ENCODE results near the gene ATP6AP2. TPM values are rescaled to one million over a fixed set of nuclear protein-coding genes. Genes with fewer than 3 reads are reported as not detected.

Gene ATP6AP2
- polyA plus RNA-seq, 1 of the 3 experiments (the other 2 are of a cell fraction) = 160 TPM

DNA sequence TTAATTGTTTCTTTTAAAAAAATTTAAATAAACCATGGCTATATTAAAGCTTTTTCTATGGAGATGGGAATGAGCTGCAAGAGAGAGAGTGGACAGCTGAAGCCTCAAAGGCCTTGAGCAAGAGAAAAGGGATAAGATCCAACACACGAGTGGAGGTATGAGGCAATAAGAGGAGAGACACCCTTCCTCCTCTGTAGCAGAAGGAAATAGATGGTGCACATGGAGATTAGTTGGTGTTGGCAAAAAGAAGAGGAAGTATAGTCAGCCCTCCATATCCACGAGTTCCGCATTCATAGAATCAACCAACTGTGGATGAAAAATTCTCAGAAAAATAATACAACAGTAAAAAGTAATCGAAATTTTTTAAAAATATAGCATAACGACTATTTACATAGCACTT is 63.4 kb downstream of the ATP6AP2 start:
- H3K27ac ChIP-seq (ENCODE audit: low read depth in 2 of 2, low read length in 1 of 2) = peak overlapping the region; percentile 17 to 60; a peak in 2 of 4 replicates
- no peaks in the 10 kb centered on the region for H3K9me2 ChIP-seq
- peaks cover 61% of the 10 kb centered on the region for H3K79me2 ChIP-seq (ENCODE audit: insufficient read depth)
- peaks cover 21% of the 10 kb centered on the region for H4K20me1 ChIP-seq (ENCODE audit: insufficient read depth)
- peaks cover 10 to 15% of the 10 kb centered on the region in 2 experiments; a peak in 2 of 4 replicates for H3K4me1 ChIP-seq (ENCODE audit: control insufficient read depth in 1 of 2, insufficient read depth in 2 of 2, low read depth in 1 of 2, low read length in 1 of 2)
- no peaks in the 10 kb centered on the region for H3F3A ChIP-seq (replicated peaks; ENCODE audit: insufficient read depth)
- no peaks in the 10 kb centered on the region for H3K27me3 ChIP-seq (ENCODE audit: insufficient read depth)
- no peaks in the 10 kb centered on the region for H3K9me3 ChIP-seq
- WGBS (ENCODE audit: low lambda C conversion rate) = 73% methylated on average over 5 of the region's 5 CpGs
- peaks cover 9 to 16% of the 10 kb centered on the region in 2 experiments for H3K36me3 ChIP-seq (replicated peaks in 1 of 2; ENCODE audit: control insufficient read depth in 1 of 2, insufficient read depth in 2 of 2, low read length in 1 of 2)
- CTCF ChIA-PET = interaction anchor here (1.0 to 1.3 kb wide), 2 partner anchors 17 to 100 kb away, joined by 3 to 4 read pairs; no protein-coding TSS in a partner anchor
- peak overlapping the region; percentile 76 for H3K4me2 ChIP-seq
- TF ChIP-seq, protein P1, sequence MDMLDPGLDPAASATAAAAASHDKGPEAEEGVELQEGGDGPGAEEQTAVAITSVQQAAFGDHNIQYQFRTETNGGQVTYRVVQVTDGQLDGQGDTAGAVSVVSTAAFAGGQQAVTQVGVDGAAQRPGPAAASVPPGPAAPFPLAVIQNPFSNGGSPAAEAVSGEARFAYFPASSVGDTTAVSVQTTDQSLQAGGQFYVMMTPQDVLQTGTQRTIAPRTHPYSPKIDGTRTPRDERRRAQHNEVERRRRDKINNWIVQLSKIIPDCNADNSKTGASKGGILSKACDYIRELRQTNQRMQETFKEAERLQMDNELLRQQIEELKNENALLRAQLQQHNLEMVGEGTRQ (IDR thresholded peaks at IDR 0.05; ENCODE audit: borderline replicate concordance, low read depth, low read length) = no peak
- TF ChIP-seq RXRA (IDR thresholded peaks at IDR 0.05; ENCODE audit: borderline replicate concordance, low read depth) (no peak), TAF1 (IDR thresholded peaks at IDR 0.05; ENCODE audit: borderline replicate concordance, low read depth, low read length) (no peak), MXI1 (IDR thresholded peaks at IDR 0.05; ENCODE audit: low read depth, low read length) (no peak), RCOR1 (IDR thresholded peaks at IDR 0.05; ENCODE audit: low read length) (no peak), RAD21 (IDR thresholded peaks at IDR 0.05; ENCODE audit: low read length) (no peak), NRF1 (IDR thresholded peaks at IDR 0.05; ENCODE audit: low read depth, low read length) (no peak), ELF1 (IDR thresholded peaks at IDR 0.05) (no peak)
- DNase-seq = no peak
- peak overlapping the region; percentile 33 to 56; a peak in 2 of 4 replicates for H3K4me3 ChIP-seq (ENCODE audit: low read depth in 2 of 2, low read length in 1 of 2)
- POLR2A ChIA-PET = no interaction called here
- no peak overlapping the region for H2AFZ ChIP-seq (ENCODE audit: low read depth)
- H3K9ac ChIP-seq = peak overlapping the region; percentile 7; the same call in 1 of the 2 replicates

GRCh38 chrX:40644821-40645358 is 64.1 kb downstream of the ATP6AP2 start:
- H3K4me3 ChIP-seq (ENCODE audit: low read depth in 2 of 2, low read length in 1 of 2) = peak overlapping the region; percentile 33 to 56
- no peak for TF ChIP-seq CTCF (IDR thresholded peaks at IDR 0.05)
- no peak for TF ChIP-seq GABPA (IDR thresholded peaks at IDR 0.05; ENCODE audit: low read depth)
- no peak for TF ChIP-seq REST (IDR thresholded peaks at IDR 0.05; ENCODE audit: low read depth, low read length)
- 42% methylated on average over 4 of the region's 4 CpGs for WGBS (ENCODE audit: low lambda C conversion rate)
- H3K4me2 ChIP-seq = peak overlapping the region; percentile 76
- no peak overlapping the region for H2AFZ ChIP-seq (ENCODE audit: low read depth)
- ChIA-PET POLR2A (no interaction called here), CTCF (interaction anchor here (0.7 to 1.4 kb wide), 2 partner anchors 101 to 470 kb away, joined by 3 to 4 read pairs; no protein-coding TSS in a partner anchor)
- peaks cover 9 to 11% of the 10 kb centered on the region in 2 experiments for H3K36me3 ChIP-seq (replicated peaks in 1 of 2; ENCODE audit: control insufficient read depth in 1 of 2, insufficient read depth in 2 of 2, low read length in 1 of 2)
- H3K27ac ChIP-seq (ENCODE audit: low read depth in 2 of 2, low read length in 1 of 2) = peak overlapping the region; percentile 1 to 60
- H3K9ac ChIP-seq = peak overlapping the region; percentile 14; the same call in 1 of the 2 replicates
- peak; percentile 27 for DNase-seq
- no peaks in the 10 kb centered on the region for H3K9me3 ChIP-seq
- no peaks in the 10 kb centered on the region for H3K9me2 ChIP-seq
- H3F3A ChIP-seq (replicated peaks; ENCODE audit: insufficient read depth) = no peaks in the 10 kb centered on the region
- no peaks in the 10 kb centered on the region for H3K27me3 ChIP-seq (ENCODE audit: insufficient read depth)
- peaks cover 61% of the 10 kb centered on the region for H3K79me2 ChIP-seq (ENCODE audit: insufficient read depth)
- peaks cover 20% of the 10 kb centered on the region for H4K20me1 ChIP-seq (ENCODE audit: insufficient read depth)
- peaks cover 10 to 15% of the 10 kb centered on the region in 2 experiments; a peak in 2 of 4 replicates for H3K4me1 ChIP-seq (ENCODE audit: control insufficient read depth in 1 of 2, insufficient read depth in 2 of 2, low read depth in 1 of 2, low read length in 1 of 2)
